HT-29 (cell line): ENCODE data around the gene R3HDM4. TPM values are rescaled to one million over a fixed set of nuclear protein-coding genes. Genes with fewer than 3 reads are reported as not detected.
"Not testable (repeated sequence)": the region's sequence is repeated elsewhere in the genome, so short reads cannot be mapped to it uniquely, and the experiment has no call there.

ENCODE experiments used
- DNase-seq: peaks from one replicate; pipeline ENCODE4 v3.0.0-alpha.2; 2015; ENCODE audit warnings: low spot score
- total RNA-seq: library from RNA; depleted of rRNA; stranded (reverse); fragments of >200 nt; shearing (Covaris generic); gene quantifications from 2 replicates; pipeline ENCODE4 v1.2.3, GENCODE V29; 2014

Gene R3HDM4
- total RNA-seq, 1 experiment from 2014 or later: 51.4 TPM

DNA sequence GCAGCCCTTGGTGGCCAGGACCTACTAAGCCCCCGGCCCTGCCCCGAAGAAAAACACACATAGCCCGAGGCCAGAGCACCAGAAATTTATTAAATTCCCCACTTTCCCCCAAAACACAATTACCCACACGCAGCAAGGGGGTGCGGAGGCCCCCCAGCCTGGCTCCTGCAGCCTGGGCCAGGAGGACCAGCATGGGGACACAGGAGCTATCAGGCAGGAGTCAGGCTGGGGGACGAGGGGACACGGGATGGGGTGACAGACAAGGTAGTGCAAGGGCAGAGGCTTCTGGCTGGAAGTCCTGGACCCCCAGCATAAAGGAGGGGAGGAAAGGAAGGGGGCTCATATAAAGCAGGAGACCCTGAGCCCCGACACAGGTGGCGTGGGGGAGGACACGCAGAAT, 16.6 kb downstream of the R3HDM4 start:
- no peak for DNase-seq

DNA sequence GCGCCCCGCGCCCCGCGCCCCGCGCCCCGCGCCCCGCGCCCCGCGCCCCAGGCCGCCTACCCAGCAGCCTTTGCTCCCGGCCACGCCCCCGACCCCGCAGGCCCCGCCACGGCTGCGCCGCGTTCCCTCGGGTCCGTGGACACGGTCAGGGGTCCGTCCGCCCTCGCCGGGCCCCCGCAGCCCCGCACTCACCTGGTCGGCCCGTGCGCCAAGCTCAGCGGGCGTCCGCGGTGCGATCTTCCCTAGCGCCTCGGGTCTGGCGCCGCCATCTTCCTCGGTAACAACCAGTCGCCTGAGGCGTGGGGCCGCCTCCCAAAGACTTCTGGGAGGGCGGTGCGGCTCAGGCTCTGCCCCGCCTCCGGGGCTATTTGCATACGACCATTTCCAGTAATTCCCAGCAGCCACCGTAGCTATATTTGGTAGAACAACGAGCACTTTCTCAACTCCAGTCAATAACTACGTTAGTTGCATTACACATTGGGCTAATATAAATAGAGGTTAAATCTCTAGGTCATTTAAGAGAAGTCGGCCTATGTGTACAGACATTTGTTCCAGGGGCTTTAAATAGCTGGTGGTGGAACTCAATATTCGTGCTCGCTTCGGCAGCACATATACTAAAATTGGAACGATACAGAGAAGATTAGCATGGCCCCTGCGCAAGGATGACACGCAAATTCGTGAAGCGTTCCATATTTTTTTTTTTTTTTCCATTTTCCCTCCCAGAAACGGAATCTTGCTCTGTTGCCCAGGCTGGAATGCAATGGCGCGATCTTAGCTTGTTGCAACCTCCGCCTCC, 19.9 kb downstream of the R3HDM4 start, which contains the start of the genes MED16 and RNU6-9:
TSS of gene MED16 (minus strand) at position 294 of the 796 bp plus-strand sequence. CDS start 2,056 bp downstream, outside the sequence.
TSS of gene RNU6-9 (plus strand) at position 591 of the 796 bp plus-strand sequence.
- DNase-seq: peak; percentile 90

DNA sequence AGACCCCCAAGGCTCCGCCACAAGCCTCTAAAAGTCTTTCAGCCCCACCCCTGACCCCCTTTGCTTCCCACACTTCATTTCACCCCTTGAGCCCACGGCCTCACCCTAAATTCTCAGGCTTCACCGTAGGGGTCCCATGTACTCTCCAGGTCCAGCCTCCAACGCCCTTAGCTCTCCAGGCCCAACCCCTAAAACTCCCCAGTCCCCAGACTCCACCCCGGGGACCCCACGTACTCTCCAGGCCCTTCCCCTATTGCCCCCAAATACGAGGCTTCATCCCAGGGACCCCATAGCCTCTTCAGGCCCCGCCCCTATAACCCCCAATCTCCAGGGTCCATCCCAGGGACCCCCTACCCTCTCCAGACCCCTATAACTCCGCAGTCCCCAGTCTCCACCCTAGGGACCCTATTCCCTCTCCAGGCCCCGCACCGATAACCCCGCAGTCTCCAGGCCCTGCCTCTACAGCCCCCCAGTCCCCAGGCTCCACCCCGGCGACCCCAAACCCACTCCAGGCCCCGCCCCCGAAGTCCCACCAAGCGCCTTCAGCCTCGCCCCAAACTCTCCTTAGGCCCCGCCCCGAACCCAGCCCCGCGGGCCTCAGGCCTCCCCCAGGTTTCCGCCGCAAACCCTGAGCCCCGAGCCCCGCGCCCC, 20.7 kb downstream of the R3HDM4 start:
- DNase-seq: no peak

DNA sequence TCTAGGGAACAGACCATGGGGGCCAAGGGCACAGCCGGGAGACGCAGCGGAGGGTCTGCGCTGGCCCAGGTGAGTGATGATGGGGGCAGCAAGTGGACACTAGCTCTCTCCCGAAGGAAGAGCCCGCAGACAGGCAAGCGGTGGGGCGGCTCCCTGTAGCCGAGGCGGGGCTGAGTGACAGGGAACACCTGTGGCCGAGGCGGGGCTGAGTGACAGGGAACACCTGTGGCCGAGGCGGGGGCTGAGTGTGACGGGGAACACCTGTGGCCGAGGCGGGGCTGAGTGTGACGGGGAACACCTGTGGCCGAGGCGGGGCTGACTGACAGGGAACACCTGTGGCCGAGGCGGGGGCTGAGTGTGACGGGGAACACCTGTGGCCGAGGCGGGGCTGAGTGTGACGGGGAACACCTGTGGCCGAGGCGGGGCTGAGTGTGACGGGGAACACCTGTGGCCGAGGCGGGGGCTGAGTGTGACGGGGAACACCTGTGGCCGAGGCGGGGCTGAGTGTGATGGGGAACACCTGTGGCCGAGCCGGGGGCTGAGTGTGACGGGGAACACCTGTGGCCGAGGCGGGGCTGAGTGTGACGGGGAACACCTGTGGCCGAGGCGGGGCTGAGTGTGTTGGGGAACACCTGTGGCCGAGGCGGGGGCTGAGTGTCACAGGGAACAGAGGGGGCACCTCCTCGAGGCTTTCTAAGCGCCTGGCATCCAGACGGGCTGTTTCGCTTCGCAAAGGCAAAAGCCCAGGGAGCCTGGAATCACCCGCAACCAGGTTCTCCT, 21.4 kb downstream of the R3HDM4 start:
- DNase-seq: not testable (repeated sequence)

DNA sequence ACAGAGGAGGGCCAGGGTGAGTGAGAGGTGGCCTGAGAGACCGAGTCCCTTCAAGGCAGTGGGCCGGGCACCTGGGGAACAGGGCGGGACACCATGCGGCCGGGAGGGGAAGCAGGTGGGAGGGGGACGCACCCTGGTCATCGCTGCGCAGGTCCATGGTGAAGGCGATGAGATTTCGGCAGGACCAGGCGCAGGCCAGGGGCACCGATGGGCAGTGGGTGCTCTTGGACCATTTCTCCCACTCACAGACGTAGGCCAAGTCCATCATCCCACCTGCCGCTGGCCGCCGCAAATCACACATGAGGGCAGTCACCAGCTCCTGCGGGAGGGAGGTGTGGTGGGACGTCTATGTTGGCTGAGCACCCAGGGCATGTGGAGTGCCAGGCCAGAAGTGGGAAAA, 22.2 kb downstream of the R3HDM4 start:
- no peak for DNase-seq

DNA sequence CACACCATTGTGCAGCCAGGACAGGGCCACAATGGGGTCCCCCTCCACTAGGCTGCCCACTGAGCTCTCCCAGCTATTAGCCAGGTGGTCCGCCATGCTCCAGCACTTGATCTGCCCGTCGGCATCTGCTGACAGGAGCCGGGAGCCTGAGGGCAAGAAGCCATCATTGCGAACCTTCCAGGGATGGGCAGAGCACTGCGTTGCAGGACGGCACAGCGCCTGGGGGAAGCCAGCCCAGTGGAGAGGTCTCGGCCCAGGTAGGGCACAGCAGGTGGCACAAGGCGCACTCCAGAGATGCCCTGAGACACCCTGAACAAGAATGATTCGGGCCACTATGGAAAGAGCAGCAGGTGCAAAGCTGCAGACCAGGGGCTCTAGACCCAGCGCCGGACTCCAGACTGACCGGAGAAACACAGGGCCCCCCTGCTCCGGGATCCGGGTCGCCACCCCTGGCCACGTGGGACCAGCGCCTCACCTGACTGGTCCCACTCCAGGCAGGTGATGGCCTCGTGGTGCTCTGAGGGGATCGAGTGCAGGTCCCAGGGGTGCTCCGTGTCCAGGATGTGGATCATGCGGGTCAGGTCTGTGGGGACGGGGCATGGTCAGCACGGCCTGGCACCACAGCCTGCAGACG, 23.2 kb downstream of the R3HDM4 start:
- DNase-seq: no peak

DNA sequence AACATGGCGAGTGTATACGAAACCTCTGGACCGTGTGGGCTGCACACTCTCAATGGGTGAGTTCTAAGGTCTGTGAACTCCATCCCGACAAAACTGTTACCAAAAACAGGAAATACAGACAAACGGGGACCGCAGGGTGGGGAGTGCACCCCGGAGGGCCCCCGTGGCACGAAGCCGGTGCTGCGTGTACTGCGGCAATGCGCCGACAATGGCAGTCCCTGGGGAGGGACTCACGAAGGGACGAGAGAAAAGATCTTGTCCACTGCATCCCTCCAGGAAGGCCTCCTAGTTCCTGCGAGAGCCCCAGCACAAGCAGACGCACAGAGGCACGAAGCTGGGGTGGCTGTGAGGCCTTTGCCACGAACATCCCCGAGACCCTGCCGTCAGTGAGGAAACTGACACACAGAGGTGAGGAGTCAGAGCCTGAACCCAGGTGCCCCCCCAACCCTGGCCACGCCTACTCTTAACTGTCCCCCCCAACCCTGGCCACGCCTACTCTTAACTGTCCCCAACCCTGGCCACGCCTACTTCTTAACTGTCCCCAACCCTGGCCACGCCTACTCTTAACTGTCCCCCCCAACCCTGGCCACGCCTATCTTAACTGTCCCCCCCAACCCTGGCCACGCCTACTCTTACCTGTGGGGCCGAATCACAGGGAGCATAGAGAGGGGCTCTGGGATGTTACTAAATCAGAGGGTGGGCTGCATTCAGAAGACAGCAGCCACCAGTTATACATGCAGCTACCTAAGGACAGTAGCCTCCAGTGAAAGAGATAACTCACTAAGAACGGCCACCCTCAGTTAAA, 24.2 kb downstream of the R3HDM4 start:
- DNase-seq: no peak

DNA sequence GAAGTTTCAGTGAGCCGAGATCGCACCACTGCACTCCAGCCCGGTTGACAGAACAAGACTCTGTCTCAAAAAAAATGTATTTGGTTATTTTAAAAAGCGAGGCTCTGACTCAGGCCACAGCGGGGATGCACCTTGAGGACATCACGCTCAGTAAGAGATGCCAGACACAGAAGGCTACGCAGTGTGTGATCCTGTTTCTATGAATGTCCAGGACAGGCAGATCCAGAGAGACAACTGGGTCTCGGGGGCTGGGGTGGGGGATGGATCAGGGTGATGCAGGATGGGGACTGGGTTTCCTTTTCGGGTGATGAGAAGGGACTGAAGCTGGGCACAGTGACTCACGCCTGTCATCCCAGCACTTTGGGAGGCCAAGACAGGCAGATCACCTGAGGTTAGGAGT, 25.4 kb downstream of the R3HDM4 start:
- DNase-seq: no peak

DNA sequence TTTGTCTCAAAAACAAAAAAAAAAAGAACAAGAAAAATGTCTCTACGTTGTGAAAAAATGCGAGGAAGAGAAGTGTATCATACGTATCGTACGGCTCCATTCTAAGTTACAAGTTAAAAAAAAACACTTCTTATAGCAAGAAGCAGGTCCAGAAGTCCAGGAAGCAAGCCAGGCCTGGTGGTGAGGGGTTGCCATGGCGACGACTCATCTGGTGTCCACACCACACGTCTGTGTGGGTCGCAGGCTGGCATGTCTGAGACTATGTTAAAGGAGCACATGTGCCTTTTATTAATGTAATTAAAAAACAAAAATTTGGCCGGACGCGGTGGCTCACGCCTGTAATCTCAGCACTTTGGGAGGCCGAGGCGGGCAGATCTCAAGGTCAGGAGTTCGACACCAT, 25.9 kb downstream of the R3HDM4 start:
- no peak for DNase-seq

DNA sequence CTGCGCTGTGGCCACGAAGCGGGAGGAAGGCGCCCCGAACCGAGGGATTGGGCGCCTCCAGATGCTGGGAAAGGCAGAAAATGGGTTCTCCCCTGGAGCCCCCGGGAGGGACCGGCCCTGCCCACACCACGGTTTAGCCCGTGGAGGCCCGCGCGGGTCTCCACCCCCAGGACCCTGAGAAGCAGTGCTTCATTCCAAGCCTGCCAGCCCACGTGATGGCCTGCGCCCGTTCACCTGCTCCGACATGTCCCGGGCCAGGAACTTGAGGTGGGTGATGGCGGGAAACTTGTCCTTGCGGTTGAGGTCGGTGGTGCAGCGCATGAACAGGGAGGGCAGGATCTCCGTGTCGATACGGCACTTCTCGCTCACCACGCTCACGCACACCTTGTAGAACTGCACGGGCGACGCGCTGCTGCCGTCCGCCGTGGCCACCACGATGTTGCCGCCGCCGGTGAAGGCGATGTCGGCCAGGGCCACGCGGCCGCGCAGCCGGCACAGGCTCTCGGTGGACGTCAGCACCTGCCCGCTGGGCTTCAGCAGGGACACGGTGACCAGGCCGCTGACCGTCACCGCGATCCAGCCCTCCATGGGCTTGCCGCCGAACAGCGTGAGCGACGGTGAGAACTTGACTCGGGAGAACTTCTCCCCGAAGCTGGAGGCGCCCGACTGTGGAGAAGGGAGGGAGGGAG, 27.3 kb downstream of the R3HDM4 start:
- DNase-seq: no peak

DNA sequence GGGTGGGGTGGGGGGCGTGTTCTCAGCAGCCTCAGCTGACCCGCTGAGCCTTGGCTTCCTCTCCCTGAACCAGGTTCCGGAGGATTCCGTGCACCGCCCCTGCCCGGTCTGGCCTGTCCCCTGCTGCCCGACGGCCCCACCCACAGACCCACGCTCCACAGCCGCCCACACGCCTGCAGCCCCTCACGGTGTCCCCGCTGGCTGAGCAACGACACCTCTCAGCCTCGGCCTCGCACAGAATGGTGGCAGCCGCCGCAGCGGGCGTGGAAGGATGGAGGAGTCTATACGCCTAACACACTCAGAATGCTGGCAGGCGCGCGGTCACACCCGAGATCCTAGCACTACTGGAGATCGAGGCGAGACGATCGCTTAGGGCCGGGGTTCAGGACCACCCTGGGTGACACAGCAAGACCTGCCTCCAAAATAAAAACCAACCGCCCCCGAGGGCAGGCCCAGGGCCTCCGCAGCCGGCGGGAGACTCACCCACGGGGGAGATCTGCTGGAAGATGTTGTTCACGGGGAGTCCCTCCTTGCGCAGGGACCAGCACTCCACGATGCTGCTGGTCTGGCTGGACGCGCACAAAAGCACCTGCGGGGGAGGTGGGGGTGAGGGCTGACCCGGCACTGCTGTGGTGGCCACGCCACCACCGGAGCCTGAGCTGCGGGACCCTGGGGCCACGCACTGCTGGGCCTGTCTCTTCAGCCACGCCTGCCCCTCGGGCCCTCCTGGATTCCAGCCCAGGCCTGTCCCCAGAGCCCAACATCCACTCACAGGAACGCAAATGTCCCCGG, 28.4 kb downstream of the R3HDM4 start:
- no peak for DNase-seq

DNA sequence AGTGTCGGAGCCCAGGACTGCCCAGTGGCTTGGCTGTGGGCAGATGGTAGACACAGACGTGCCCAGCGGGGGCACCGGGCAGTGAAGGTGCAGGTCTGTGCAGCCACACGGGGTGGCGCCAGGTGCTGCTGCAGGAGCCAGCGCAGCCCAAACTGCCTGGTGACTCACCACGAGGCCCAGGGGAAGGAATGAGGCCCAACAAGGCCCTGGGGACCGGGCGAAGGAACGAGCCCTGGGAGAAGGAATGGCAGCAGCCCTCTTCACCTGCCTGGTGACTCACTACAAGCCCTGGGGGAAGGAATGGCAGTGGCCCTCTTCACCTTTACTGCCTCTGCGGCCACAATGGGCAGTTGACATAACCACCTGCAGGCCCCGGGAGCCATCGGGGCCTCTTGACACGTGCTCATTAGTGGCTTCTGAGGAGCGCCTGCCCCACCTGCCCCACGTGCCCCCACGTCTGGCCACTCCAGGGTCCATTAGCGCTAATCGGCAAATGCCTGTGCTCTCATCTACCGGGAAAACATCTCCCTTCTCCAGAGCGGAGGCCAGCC, 29.3 kb downstream of the R3HDM4 start:
- peak; percentile 85 for DNase-seq

DNA sequence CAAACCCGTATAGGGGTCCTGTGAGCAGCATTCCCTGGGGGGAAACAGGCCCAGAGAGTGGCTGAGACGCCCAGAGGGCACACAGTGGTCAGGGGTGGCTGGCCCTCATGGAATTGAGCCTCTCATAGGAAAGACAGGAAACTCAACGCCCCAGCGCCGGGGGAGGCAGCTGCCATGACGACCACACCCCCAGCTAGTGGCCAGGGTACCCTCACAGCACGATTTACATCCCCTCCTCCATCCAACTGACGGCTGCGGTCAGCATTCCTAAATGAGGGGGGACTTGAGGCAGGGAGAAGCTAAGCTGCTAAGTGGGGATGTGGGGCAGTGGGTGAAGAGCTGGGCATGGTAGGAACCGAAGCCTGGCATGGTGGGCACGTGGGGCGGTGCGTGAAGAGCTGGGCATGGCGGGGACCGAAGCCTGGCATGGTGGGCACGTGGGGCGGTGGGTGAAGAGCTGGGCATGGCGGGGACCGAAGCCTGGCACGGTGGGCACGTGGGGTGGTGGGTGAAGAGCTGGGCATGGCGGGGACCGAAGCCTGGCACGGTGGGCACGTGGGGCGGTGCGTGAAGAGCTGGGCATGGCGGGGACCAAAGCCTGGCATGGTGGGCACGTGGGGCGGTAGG, 30.0 kb downstream of the R3HDM4 start:
- no peak for DNase-seq

DNA sequence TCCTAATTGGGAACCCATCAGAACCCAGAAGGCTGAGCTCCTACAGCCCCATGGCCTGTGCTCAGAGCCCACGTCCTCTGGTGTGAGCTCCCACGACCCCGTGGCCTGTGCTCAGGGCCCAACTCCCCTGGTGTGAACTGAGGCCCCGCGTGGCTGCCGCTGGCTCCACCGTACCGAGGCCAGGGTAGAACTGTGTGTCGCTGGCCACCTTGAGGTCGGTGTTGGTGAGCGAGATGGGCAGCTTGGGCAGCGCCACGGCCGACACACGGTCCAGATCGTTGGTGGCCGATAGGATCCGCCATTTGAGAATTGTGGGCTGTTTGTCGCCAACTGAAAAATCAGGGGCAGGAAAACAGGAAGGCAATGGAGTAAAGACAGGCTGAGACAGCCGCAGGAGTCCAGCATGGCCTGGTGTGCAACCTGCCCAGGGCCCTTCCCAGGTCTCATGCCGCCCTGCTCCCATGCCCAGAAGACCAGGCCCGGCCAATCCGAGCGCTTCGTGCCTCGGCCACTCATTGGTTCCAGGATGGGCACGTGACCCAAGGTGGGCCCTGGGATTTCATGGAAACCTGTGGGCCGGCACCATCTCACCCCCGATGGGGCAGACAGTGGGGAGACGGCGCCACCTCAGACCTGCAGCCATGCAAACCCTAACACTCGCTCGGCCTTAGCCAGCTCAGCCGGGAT, 31.5 kb downstream of the R3HDM4 start:
- DNase-seq: no peak

DNA sequence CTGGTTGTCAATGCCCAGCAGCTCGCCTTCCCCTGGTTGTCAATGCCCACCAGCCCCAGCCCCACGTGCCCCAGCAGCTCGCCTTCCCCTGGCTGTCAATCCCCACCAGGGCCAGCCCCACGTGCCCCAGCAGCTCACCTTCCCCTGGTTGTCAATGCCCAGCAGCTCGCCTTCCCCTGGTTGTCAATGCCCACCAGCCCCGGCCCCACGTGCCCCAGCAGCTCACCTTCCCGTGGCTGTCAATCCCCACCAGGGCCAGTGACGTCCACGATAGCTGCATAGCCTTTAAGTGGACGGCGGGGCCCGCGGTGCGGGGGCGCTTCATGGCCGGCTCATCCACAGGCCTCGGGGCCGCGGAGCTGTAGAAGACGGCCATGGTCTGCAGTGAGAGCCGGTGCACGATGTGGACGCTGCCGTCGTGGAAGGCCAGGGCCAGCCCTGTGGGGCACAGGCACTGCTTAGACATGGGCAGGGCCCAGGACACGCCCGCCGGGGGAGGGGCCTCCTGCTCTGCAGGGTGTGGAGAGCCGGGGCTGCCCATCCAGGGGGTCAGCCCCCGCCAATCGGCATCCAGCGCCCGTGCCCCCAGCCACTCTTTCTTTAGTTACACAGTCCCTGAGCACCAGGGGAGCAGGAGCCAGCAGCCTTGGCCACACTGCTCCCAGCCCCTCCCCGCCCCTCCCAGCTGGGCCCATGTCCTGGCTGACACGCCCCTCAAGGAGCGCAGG, 33.1 kb downstream of the R3HDM4 start:
- DNase-seq: no peak

DNA sequence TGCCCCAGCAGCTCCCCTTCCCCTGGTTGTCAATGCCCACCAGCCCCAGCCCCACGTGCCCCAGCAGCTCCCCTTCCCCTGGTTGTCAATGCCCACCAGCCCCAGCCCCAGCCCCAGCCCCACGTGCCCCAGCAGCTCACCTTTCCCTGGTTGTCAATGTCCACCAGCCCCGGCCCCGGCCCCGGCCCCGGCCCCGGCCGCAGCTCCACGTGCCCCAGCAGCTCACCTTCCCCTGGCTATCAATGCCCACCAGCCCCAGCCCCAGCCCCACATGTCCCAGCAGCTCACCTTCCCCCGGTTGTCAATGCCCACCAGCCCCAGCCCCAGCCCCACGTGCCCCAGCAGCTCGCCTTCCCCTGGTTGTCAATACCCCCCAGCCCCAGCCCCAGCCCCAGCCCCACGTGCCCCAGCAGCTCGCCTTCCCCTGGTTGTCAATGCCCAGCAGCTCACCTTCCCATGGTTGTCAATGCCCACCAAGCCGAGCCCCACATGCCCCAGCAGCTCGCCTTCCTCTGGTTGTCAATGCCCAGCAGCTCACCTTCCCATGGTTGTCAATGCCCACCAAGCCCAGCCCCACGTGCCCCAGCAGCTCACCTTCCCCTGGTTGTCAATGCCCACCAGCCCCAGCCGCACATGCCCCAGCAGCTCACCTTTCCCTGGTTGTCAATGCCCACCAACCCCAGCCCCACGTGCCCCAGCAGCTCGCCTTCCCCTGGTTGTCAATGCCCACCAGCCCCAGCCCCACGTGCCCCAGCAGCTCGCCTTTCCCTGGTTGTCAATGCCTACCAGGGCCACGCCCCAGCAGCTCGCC, 34.1 kb downstream of the R3HDM4 start:
- DNase-seq: not testable (repeated sequence)
